Keratinocyte (primary cell): Measurements from ENCODE around the gene IGFBP3. TPM values are rescaled to one million over a fixed set of nuclear protein-coding genes. Genes with fewer than 3 reads are reported as not detected.

Experiments used
- DNase-seq: peaks from one replicate; pipeline ENCODE4 v3.0.0-alpha.2; 2011; ENCODE audit warnings: low read depth, missing footprints, low spot score
- FAIRE-seq: peaks from 2 replicates; lab custom pipeline; 2011; peaks lifted over from hg19 to GRCh38; lab: Jason Lieb, UNC
- H2AFZ ChIP-seq: 2 replicates; pipeline ENCODE4 v1.6.0; 2012; ENCODE audit warnings: low read length, control low read depth, inconsistent platforms; ENCODE audit not compliant: control insufficient read depth
- H3K27ac ChIP-seq: 2 replicates; pipeline ENCODE4 v1.5.1; 2011; ENCODE audit warnings: low read length; ENCODE audit not compliant: control insufficient read depth, insufficient read depth
- H3K27me3 ChIP-seq: 3 replicates; pipeline ENCODE4 v1.6.0; 2011; ENCODE audit warnings: low read length; ENCODE audit not compliant: control insufficient read depth, insufficient read depth; ENCODE audit errors: extremely low read depth
- H3K36me3 ChIP-seq, 2 experiments: 2 replicates in 1 of 2; 3 replicates in 1 of 2; pipeline ENCODE4 v1.5.1; 2011; ENCODE audit warnings: low read length in 2 of 2, mild to moderate bottlenecking in 1 of 2; ENCODE audit not compliant: control insufficient read depth in 2 of 2, insufficient read depth in 2 of 2; ENCODE audit errors: extremely low read depth in 1 of 2
- H3K4me1 ChIP-seq: 3 replicates; pipeline ENCODE4 v1.5.1; 2011; ENCODE audit warnings: low read length; ENCODE audit not compliant: control insufficient read depth, insufficient read depth; ENCODE audit errors: extremely low read depth
- H3K4me2 ChIP-seq: 3 replicates; pipeline ENCODE4 v1.6.0; 2011; ENCODE audit warnings: low read depth, low read length; ENCODE audit not compliant: control insufficient read depth, insufficient read depth; ENCODE audit errors: extremely low read depth
- H3K4me3 ChIP-seq, 3 experiments: fragments of 200-600 bp in 1 of 3; sonication (generic) in 1 of 3; 2 replicates in 2 of 3; 3 replicates in 1 of 3; pipeline ENCODE4 v1.5.1; 2011 to 2016; ENCODE audit warnings: low read length in 3 of 3, mild to moderate bottlenecking in 3 of 3, control low read depth in 2 of 3, inconsistent platforms in 1 of 3, low read depth in 1 of 3, mixed read lengths in 1 of 3, mixed run types in 1 of 3, moderate library complexity in 1 of 3; ENCODE audit not compliant: control insufficient read depth in 2 of 3, insufficient read depth in 2 of 3; ENCODE audit errors: extremely low read depth in 1 of 3
- H3K79me2 ChIP-seq: 2 replicates; pipeline ENCODE4 v1.6.0; 2012; ENCODE audit warnings: low read length; ENCODE audit not compliant: control insufficient read depth, insufficient read depth
- H3K9ac ChIP-seq: 3 replicates; pipeline ENCODE4 v1.6.0; 2011; ENCODE audit warnings: low read length; ENCODE audit not compliant: control insufficient read depth, insufficient read depth; ENCODE audit errors: extremely low read depth
- H3K9me1 ChIP-seq: 3 replicates; pipeline ENCODE4 v1.6.0; 2011; ENCODE audit warnings: low read length; ENCODE audit not compliant: control insufficient read depth, insufficient read depth; ENCODE audit errors: extremely low read depth
- H3K9me3 ChIP-seq: 2 replicates; pipeline ENCODE4 v1.5.1; 2012; ENCODE audit warnings: low read depth, low read length; ENCODE audit not compliant: control insufficient read depth
- H4K20me1 ChIP-seq: 3 replicates; pipeline ENCODE4 v1.6.0; 2011; ENCODE audit warnings: low read length; ENCODE audit not compliant: control insufficient read depth, insufficient read depth; ENCODE audit errors: extremely low read depth
- EZH2 ChIP-seq: IDR thresholded peaks from one replicate; pipeline ENCODE4 v1.6.1; 2012; ENCODE audit warnings: inconsistent platforms, mild to moderate bottlenecking, low read length, moderate library complexity
- dilution Hi-C: fragments of 300-500 bp; cut with MboI; formaldehyde crosslinking; loops from one replicate; pipeline ENCODE4 v1.7.0; 2020; ENCODE audit warnings: low sequenced_read_pairs; ENCODE audit not compliant: extremely low pct_ligation_motif_present
- polyA plus RNA-seq, 5 experiments: library from polyadenylated mRNA; depleted of rRNA in 3 of 5; stranded (reverse) in 3 of 5; stranded (forward) in 1 of 5; unstranded in 1 of 5; fragments of >200 nt; gene quantifications; 1 replicate in 1 of 5; 2 replicates in 3 of 5; 3 replicates in 1 of 5; pipeline versions ENCODE4 v1.2.1 to v1.2.3, GENCODE V29; 2011 to 2012; ENCODE audit warnings: missing spikeins in 2 of 5, low read depth in 1 of 5, low replicate concordance in 1 of 5
- TF ChIP-seq, protein P1 (sequence below), 3 experiments: IDR thresholded peaks in 1 of 3; conservative IDR thresholded peaks in 1 of 3; optimal IDR thresholded peaks in 1 of 3; 2 replicates in 2 of 3; 3 replicates in 1 of 3; pipeline versions ENCODE3 to v1.5.1; 2011; ENCODE audit warnings: low read length in 3 of 3, mild to moderate bottlenecking in 3 of 3, moderate library complexity in 2 of 3, control low read depth in 1 of 3, inconsistent platforms in 1 of 3; ENCODE audit not compliant: insufficient read depth in 2 of 3; ENCODE audit errors: extremely low read depth in 1 of 3

IGFBP3 gene
- polyA plus RNA-seq, 1 donor (not counting 4 experiments of a cell fraction or from before 2014, with no cell fraction given), result 14.0 TPM

DNA sequence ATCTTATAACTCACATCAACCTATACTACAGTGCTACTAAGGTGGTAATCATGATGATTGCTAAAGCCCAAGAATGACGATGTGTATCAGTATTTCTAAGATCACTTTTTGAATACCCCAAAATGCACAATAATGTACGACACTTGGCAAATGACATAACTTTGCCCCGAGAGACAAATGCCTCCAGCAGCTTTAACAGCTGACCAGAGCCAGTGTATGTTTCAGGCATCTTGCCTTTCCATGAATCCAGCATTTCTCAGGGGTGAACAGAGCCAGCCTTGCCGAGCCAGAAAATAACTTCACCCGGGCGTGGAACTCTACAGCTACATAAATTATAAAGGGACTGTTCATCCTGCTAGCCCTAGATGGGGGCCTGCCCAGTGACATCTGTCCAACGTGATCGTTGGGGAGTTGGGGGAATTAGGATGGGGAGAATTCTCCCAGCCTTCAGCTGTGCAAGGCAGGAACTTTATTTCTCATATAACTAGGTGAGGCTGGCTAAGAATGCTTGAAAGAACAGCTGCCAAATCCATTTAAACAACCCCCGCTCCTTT is 1.8 kb downstream of the IGFBP3 start:
- dilution Hi-C loops, result no loop called here
- Histone ChIP-seq H3K4me3 (no peak overlapping the region), H4K20me1 (no peaks in the 10 kb centered on the region), H2AFZ (no peak overlapping the region), H3K27ac (no peak overlapping the region), H3K4me2 (no peak overlapping the region), H3K9ac (no peak overlapping the region), H3K79me2 (no peaks in the 10 kb centered on the region), H3K9me1 (no peaks in the 10 kb centered on the region), H3K36me3 (no peaks in the 10 kb centered on the region), H3K4me1 (peaks cover 29% of the 10 kb centered on the region), H3K9me3 (no peaks in the 10 kb centered on the region), H3K27me3 (peaks cover 40% of the 10 kb centered on the region)
- DNase-seq (no peak), FAIRE-seq (peak; percentile 23)
- no peak for TF ChIP-seq EZH2
- TF ChIP-seq, protein P1, sequence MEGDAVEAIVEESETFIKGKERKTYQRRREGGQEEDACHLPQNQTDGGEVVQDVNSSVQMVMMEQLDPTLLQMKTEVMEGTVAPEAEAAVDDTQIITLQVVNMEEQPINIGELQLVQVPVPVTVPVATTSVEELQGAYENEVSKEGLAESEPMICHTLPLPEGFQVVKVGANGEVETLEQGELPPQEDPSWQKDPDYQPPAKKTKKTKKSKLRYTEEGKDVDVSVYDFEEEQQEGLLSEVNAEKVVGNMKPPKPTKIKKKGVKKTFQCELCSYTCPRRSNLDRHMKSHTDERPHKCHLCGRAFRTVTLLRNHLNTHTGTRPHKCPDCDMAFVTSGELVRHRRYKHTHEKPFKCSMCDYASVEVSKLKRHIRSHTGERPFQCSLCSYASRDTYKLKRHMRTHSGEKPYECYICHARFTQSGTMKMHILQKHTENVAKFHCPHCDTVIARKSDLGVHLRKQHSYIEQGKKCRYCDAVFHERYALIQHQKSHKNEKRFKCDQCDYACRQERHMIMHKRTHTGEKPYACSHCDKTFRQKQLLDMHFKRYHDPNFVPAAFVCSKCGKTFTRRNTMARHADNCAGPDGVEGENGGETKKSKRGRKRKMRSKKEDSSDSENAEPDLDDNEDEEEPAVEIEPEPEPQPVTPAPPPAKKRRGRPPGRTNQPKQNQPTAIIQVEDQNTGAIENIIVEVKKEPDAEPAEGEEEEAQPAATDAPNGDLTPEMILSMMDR (optimal IDR thresholded peaks at IDR 0.05 in 1 of 3, IDR thresholded peaks at IDR 0.05 in 1 of 3, conservative IDR thresholded peaks at IDR 0.05 in 1 of 3; ENCODE audit: extremely low read depth in 1 of 3, insufficient read depth in 2 of 3, low read length in 3 of 3), result no peak

DNA sequence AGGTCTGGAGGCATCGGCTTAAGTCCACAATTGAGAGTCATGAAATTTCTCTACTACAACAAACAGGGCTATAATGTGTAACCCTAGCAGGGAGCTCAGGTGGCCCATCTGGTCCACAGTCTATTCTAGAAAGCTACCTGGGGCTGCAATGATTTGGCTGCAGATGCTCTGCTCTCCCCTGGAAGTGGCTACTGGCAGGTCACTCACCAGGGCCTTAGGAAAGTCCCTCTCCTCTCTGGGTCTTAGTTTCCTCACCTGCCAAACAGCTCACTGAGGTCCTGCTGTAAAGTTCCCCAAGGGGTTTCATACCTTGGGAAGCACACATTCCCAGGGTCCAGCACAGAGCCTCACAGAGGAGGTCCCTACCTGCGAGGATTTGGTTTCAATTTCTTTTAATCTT is 2.5 kb downstream of the IGFBP3 start:
- no peaks in the 10 kb centered on the region for H3K79me2 ChIP-seq
- no peaks in the 10 kb centered on the region for H4K20me1 ChIP-seq
- H3K9me1 ChIP-seq, result no peaks in the 10 kb centered on the region
- dilution Hi-C loops, result no loop called here
- no peak overlapping the region for H2AFZ ChIP-seq
- no peaks in the 10 kb centered on the region for H3K9me3 ChIP-seq
- no peak overlapping the region for H3K4me2 ChIP-seq
- no peak for FAIRE-seq
- no peak overlapping the region for H3K9ac ChIP-seq
- H3K4me3 ChIP-seq, result no peak overlapping the region
- no peaks in the 10 kb centered on the region for H3K36me3 ChIP-seq
- H3K27me3 ChIP-seq, result peaks cover 40% of the 10 kb centered on the region
- H3K27ac ChIP-seq, result no peak overlapping the region
- no peak for DNase-seq
- peaks cover 24% of the 10 kb centered on the region for H3K4me1 ChIP-seq
- TF ChIP-seq, protein P1 (optimal IDR thresholded peaks at IDR 0.05 in 1 of 3, IDR thresholded peaks at IDR 0.05 in 1 of 3, conservative IDR thresholded peaks at IDR 0.05 in 1 of 3; ENCODE audit: extremely low read depth in 1 of 3, insufficient read depth in 2 of 3, low read length in 3 of 3), result no peak
- TF ChIP-seq EZH2, result no peak
